GM12875 (cell line): ENCODE results near the gene TUBB.

ENCODE experiments used
- H3K4me3 ChIP-seq: one replicate; pipeline ENCODE4 v1.5.1; 2011; ENCODE audit warnings: low read depth, low read length, control low read depth
- CTCF ChIP-seq: IDR thresholded peaks from 2 replicates; pipeline ENCODE4 v1.5.1; 2011; ENCODE audit warnings: low read depth, mild to moderate bottlenecking, control low read depth, inconsistent platforms, low read length, moderate library complexity, borderline replicate concordance; ENCODE audit not compliant: insufficient read depth

Gene TUBB

GRCh38 chr6:30769088-30769852 lies 49.1 kb downstream of the TUBB start:
- H3K4me3 ChIP-seq = no peak overlapping the region
- TF ChIP-seq CTCF = no peak

GRCh38 chr6:30769853-30770524 lies 49.8 kb downstream of the TUBB start:
- no peak overlapping the region for H3K4me3 ChIP-seq
- TF ChIP-seq CTCF = no peak

- no peak for TF ChIP-seq CTCF
- no peak overlapping the region for H3K4me3 ChIP-seq
Observed at GRCh38 chr6:30770592-30770991, 50.4 kb downstream of the TUBB start.

GRCh38 chr6:30774701-30775100 lies 54.5 kb downstream of the TUBB start:
- no peak for TF ChIP-seq CTCF
- no peak overlapping the region for H3K4me3 ChIP-seq
